Keratinocyte (primary cell): ENCODE measurements around the gene NADK2. TPM values are rescaled to one million over a fixed set of nuclear protein-coding genes. Genes with fewer than 3 reads are reported as not detected.

ENCODE experiments used
- DNase-seq: peaks from one replicate; pipeline ENCODE4 v3.0.0-alpha.2; 2011; ENCODE audit warnings: low read depth, missing footprints, low spot score
- FAIRE-seq: peaks from 2 replicates; lab custom pipeline; 2011; peaks lifted over from hg19 to GRCh38; lab: Jason Lieb, UNC
- H2AFZ ChIP-seq: 2 replicates; pipeline ENCODE4 v1.6.0; 2012; ENCODE audit warnings: low read length, control low read depth, inconsistent platforms; ENCODE audit not compliant: control insufficient read depth
- H3K27ac ChIP-seq: 2 replicates; pipeline ENCODE4 v1.5.1; 2011; ENCODE audit warnings: low read length; ENCODE audit not compliant: control insufficient read depth, insufficient read depth
- H3K27me3 ChIP-seq: 3 replicates; pipeline ENCODE4 v1.6.0; 2011; ENCODE audit warnings: low read length; ENCODE audit not compliant: control insufficient read depth, insufficient read depth; ENCODE audit errors: extremely low read depth
- H3K36me3 ChIP-seq, 2 experiments: 2 replicates in 1 of 2; 3 replicates in 1 of 2; pipeline ENCODE4 v1.5.1; 2011; ENCODE audit warnings: low read length in 2 of 2, mild to moderate bottlenecking in 1 of 2; ENCODE audit not compliant: control insufficient read depth in 2 of 2, insufficient read depth in 2 of 2; ENCODE audit errors: extremely low read depth in 1 of 2
- H3K4me1 ChIP-seq: 3 replicates; pipeline ENCODE4 v1.5.1; 2011; ENCODE audit warnings: low read length; ENCODE audit not compliant: control insufficient read depth, insufficient read depth; ENCODE audit errors: extremely low read depth
- H3K4me2 ChIP-seq: 3 replicates; pipeline ENCODE4 v1.6.0; 2011; ENCODE audit warnings: low read depth, low read length; ENCODE audit not compliant: control insufficient read depth, insufficient read depth; ENCODE audit errors: extremely low read depth
- H3K4me3 ChIP-seq, 3 experiments: fragments of 200-600 bp in 1 of 3; sonication (generic) in 1 of 3; 2 replicates in 2 of 3; 3 replicates in 1 of 3; pipeline ENCODE4 v1.5.1; 2011 to 2016; ENCODE audit warnings: low read length in 3 of 3, mild to moderate bottlenecking in 3 of 3, control low read depth in 2 of 3, inconsistent platforms in 1 of 3, low read depth in 1 of 3, mixed read lengths in 1 of 3, mixed run types in 1 of 3, moderate library complexity in 1 of 3; ENCODE audit not compliant: control insufficient read depth in 2 of 3, insufficient read depth in 2 of 3; ENCODE audit errors: extremely low read depth in 1 of 3
- H3K79me2 ChIP-seq: 2 replicates; pipeline ENCODE4 v1.6.0; 2012; ENCODE audit warnings: low read length; ENCODE audit not compliant: control insufficient read depth, insufficient read depth
- H3K9ac ChIP-seq: 3 replicates; pipeline ENCODE4 v1.6.0; 2011; ENCODE audit warnings: low read length; ENCODE audit not compliant: control insufficient read depth, insufficient read depth; ENCODE audit errors: extremely low read depth
- H3K9me1 ChIP-seq: 3 replicates; pipeline ENCODE4 v1.6.0; 2011; ENCODE audit warnings: low read length; ENCODE audit not compliant: control insufficient read depth, insufficient read depth; ENCODE audit errors: extremely low read depth
- H3K9me3 ChIP-seq: 2 replicates; pipeline ENCODE4 v1.5.1; 2012; ENCODE audit warnings: low read depth, low read length; ENCODE audit not compliant: control insufficient read depth
- H4K20me1 ChIP-seq: 3 replicates; pipeline ENCODE4 v1.6.0; 2011; ENCODE audit warnings: low read length; ENCODE audit not compliant: control insufficient read depth, insufficient read depth; ENCODE audit errors: extremely low read depth
- EZH2 ChIP-seq: IDR thresholded peaks from one replicate; pipeline ENCODE4 v1.6.1; 2012; ENCODE audit warnings: inconsistent platforms, mild to moderate bottlenecking, low read length, moderate library complexity
- dilution Hi-C: fragments of 300-500 bp; cut with MboI; formaldehyde crosslinking; loops from one replicate; pipeline ENCODE4 v1.7.0; 2020; ENCODE audit warnings: low sequenced_read_pairs; ENCODE audit not compliant: extremely low pct_ligation_motif_present
- polyA plus RNA-seq, 5 experiments: library from polyadenylated mRNA; depleted of rRNA in 3 of 5; stranded (reverse) in 3 of 5; stranded (forward) in 1 of 5; unstranded in 1 of 5; fragments of >200 nt; gene quantifications; 1 replicate in 1 of 5; 2 replicates in 3 of 5; 3 replicates in 1 of 5; pipeline versions ENCODE4 v1.2.1 to v1.2.3, GENCODE V29; 2011 to 2012; ENCODE audit warnings: missing spikeins in 2 of 5, low read depth in 1 of 5, low replicate concordance in 1 of 5
- TF ChIP-seq, protein P1 (sequence below), 3 experiments: IDR thresholded peaks in 1 of 3; conservative IDR thresholded peaks in 1 of 3; optimal IDR thresholded peaks in 1 of 3; 2 replicates in 2 of 3; 3 replicates in 1 of 3; pipeline versions ENCODE3 to v1.5.1; 2011; ENCODE audit warnings: low read length in 3 of 3, mild to moderate bottlenecking in 3 of 3, moderate library complexity in 2 of 3, control low read depth in 1 of 3, inconsistent platforms in 1 of 3; ENCODE audit not compliant: insufficient read depth in 2 of 3; ENCODE audit errors: extremely low read depth in 1 of 3

NADK2 gene
- polyA plus RNA-seq, 1 donor (not counting 4 experiments of a cell fraction or from before 2014, with no cell fraction given): 15.4 TPM

DNA sequence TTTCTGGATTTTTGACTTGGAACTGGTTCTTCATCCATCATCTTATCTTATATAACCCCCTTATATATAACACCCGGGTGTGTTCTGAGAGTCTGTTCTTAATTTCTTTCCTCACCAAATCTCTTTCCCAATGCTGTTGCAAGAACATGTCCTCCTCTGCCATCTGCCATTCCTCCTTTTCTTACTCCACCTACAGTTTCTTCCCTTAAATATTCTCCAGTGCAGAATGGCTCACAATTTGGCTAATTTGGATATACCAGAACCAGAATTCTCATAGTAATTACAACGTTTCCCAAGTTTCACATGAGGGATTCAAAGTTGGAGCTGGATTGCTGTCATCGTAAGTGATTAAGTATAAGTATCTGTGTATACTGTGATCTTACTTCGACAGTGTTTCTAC is 61.8 kb downstream of the NADK2 start:
- H4K20me1 ChIP-seq: no peaks in the 10 kb centered on the region
- no peak overlapping the region for H3K4me3 ChIP-seq
- FAIRE-seq (no peak), DNase-seq (no peak)
- dilution Hi-C loops: no loop called here
- H3K27ac ChIP-seq: no peak overlapping the region
- H3K4me1 ChIP-seq: no peaks in the 10 kb centered on the region
- no peak overlapping the region for H2AFZ ChIP-seq
- no peaks in the 10 kb centered on the region for H3K9me3 ChIP-seq
- no peaks in the 10 kb centered on the region for H3K27me3 ChIP-seq
- H3K9ac ChIP-seq: no peak overlapping the region
- H3K4me2 ChIP-seq: no peak overlapping the region
- no peaks in the 10 kb centered on the region for H3K9me1 ChIP-seq
- peaks cover 12 to 18% of the 10 kb centered on the region in 2 experiments for H3K36me3 ChIP-seq
- TF ChIP-seq, protein P1, sequence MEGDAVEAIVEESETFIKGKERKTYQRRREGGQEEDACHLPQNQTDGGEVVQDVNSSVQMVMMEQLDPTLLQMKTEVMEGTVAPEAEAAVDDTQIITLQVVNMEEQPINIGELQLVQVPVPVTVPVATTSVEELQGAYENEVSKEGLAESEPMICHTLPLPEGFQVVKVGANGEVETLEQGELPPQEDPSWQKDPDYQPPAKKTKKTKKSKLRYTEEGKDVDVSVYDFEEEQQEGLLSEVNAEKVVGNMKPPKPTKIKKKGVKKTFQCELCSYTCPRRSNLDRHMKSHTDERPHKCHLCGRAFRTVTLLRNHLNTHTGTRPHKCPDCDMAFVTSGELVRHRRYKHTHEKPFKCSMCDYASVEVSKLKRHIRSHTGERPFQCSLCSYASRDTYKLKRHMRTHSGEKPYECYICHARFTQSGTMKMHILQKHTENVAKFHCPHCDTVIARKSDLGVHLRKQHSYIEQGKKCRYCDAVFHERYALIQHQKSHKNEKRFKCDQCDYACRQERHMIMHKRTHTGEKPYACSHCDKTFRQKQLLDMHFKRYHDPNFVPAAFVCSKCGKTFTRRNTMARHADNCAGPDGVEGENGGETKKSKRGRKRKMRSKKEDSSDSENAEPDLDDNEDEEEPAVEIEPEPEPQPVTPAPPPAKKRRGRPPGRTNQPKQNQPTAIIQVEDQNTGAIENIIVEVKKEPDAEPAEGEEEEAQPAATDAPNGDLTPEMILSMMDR (optimal IDR thresholded peaks at IDR 0.05 in 1 of 3, IDR thresholded peaks at IDR 0.05 in 1 of 3, conservative IDR thresholded peaks at IDR 0.05 in 1 of 3; ENCODE audit: extremely low read depth in 1 of 3, insufficient read depth in 2 of 3, low read length in 3 of 3): no peak
- no peak for TF ChIP-seq EZH2
- H3K79me2 ChIP-seq: no peaks in the 10 kb centered on the region

DNA sequence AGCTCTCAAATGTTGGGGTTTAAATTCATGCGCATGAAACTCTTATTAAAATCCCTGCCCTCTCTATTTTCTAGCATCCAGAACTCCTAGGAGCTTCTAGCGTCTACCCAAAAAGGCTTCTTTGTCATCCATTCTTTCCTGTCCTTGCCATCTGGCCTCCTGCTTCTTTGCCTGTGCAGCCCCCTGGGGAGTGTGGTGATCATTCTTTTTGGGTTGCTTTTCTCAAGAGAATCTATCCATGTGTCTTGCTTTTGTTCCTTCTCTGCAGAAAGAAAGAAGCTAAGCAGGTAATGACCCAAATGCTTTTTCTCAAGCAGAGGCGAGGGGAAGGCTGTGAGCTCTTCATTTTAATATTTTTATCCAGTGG is 63.2 kb downstream of the NADK2 start:
- Histone ChIP-seq H3K79me2 (no peaks in the 10 kb centered on the region), H3K27me3 (no peaks in the 10 kb centered on the region), H3K27ac (no peak overlapping the region), H3K4me1 (no peaks in the 10 kb centered on the region), H3K9me1 (no peaks in the 10 kb centered on the region), H2AFZ (no peak overlapping the region), H3K4me3 (no peak overlapping the region), H3K36me3 (peaks cover 18 to 24% of the 10 kb centered on the region in 2 experiments), H3K9me3 (no peaks in the 10 kb centered on the region), H3K9ac (no peak overlapping the region), H4K20me1 (no peaks in the 10 kb centered on the region), H3K4me2 (no peak overlapping the region)
- no peak for FAIRE-seq
- dilution Hi-C loops: no loop called here
- no peak for TF ChIP-seq EZH2
- TF ChIP-seq, protein P1 (optimal IDR thresholded peaks at IDR 0.05 in 1 of 3, IDR thresholded peaks at IDR 0.05 in 1 of 3, conservative IDR thresholded peaks at IDR 0.05 in 1 of 3; ENCODE audit: extremely low read depth in 1 of 3, insufficient read depth in 2 of 3, low read length in 3 of 3): no peak
- DNase-seq: no peak
